Naive B cell (primary cell): ENCODE results near the gene RB1. TPM values are rescaled to one million over a fixed set of nuclear protein-coding genes. Genes with fewer than 3 reads are reported as not detected.

Source experiments
- ATAC-seq, 2 donors: fragments of 150-1000 bp; cut with Tn5 transposase; 2 replicates each; pipeline ENCODE4 v1.10.0; 2021; ENCODE audit warnings: low read depth in 2 of 2, mild to moderate bottlenecking in 2 of 2, moderate library complexity in 2 of 2
- DNase-seq: peaks from one replicate; pipeline ENCODE4 v3.0.0; 2022
- H3K27ac Mint-ChIP-seq, 6 donors: one replicate each; pipeline ENCODE4 v1.8.0; 2020 to 2022; ENCODE audit warnings: mild to moderate bottlenecking in 6 of 6, mixed read lengths in 6 of 6, moderate library complexity in 5 of 6, inconsistent platforms in 2 of 6
- H3K27me3 Mint-ChIP-seq, 3 donors: one replicate each; pipeline ENCODE4 v1.8.0; 2021 to 2022; ENCODE audit warnings: mixed read lengths in 3 of 3, mild to moderate bottlenecking in 1 of 3
- H3K36me3 Mint-ChIP-seq, 2 donors: one replicate each; pipeline ENCODE4 v1.8.0; 2020 to 2022; ENCODE audit warnings: mixed read lengths in 2 of 2, inconsistent platforms in 1 of 2, mild to moderate bottlenecking in 1 of 2
- H3K4me1 Mint-ChIP-seq, 3 donors: one replicate each; pipeline ENCODE4 v1.8.0; 2020 to 2022; ENCODE audit warnings: mixed read lengths in 3 of 3, inconsistent platforms in 1 of 3, mild to moderate bottlenecking in 1 of 3, moderate library complexity in 1 of 3
- H3K4me3 Mint-ChIP-seq, 8 donors: one replicate each; pipeline ENCODE4 v1.8.0; 2020 to 2022; ENCODE audit warnings: mild to moderate bottlenecking in 8 of 8, mixed read lengths in 8 of 8, moderate library complexity in 8 of 8, inconsistent platforms in 2 of 8
- H3K9me3 Mint-ChIP-seq, 7 donors: one replicate each; pipeline ENCODE4 v1.8.0; 2020 to 2022; ENCODE audit warnings: mixed read lengths in 7 of 7, mild to moderate bottlenecking in 5 of 7, inconsistent platforms in 2 of 7, moderate library complexity in 1 of 7
- polyA plus RNA-seq, 6 donors: library from polyadenylated mRNA; unstranded; fragments of 300-500 nt; fragmentation: Illumina TruSeq; gene quantifications; one replicate each; pipeline ENCODE4 v1.2.3, GENCODE V29; 2021; ENCODE audit warnings: low read depth in 6 of 6

The RB1 gene
- polyA plus RNA-seq, 6 donors from 2014 or later = 68.0 to 99.7 (median 80.5) TPM

GRCh38 chr13:48527955-48528354 is 224.4 kb downstream of the RB1 start:
- no peak for ATAC-seq
- Mint-ChIP-seq H3K4me3 (no peak overlapping the region), H3K36me3 (no peaks in the 10 kb centered on the region), H3K4me1 (peaks cover 11 to 22% (median 17%) of the 10 kb centered on the region in 3 donors), H3K27me3 (peaks cover 0 to 24% (median 6%) of the 10 kb centered on the region in 3 donors), H3K9me3 (no peaks in the 10 kb centered on the region), H3K27ac (no peak overlapping the region)
- no peak for DNase-seq

GRCh38 chr13:48528720-48529119 is 225.2 kb downstream of the RB1 start:
- Mint-ChIP-seq H3K27ac (no peak overlapping the region), H3K4me3 (no peak overlapping the region), H3K9me3 (no peaks in the 10 kb centered on the region), H3K27me3 (peaks cover 0 to 22% (median 6%) of the 10 kb centered on the region in 3 donors), H3K4me1 (peaks cover 11 to 29% (median 22%) of the 10 kb centered on the region in 3 donors), H3K36me3 (no peaks in the 10 kb centered on the region)
- DNase-seq (no peak), ATAC-seq (no peak)

DNA sequence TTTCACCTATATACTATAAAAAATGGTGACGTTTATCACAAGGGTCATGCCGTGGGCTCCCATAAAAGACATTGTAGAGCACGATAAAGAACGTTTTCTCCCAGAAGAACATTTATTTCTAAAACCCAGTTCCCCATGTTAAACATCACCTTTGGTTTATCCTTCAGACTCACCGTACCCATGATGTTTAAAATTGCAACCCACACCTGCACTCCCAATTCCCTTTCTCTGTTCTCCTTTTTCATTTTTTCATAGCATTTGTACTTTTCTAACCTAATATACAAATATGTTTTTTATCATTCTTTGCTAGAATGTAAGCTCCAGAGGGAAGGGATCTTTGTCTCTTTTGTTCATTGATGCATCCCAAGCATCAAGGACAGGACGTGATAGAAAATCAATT is 227.3 kb downstream of the RB1 start:
- ATAC-seq (no peak), DNase-seq (no peak)
- Mint-ChIP-seq H3K36me3 (peaks cover 0 to 4% of the 10 kb centered on the region in 2 donors), H3K27ac (peak overlapping the region in 1 of 6 donors; percentile 20), H3K4me3 (peak overlapping the region in 4 of 8 donors; percentile 34 to 98 (median 92)), H3K4me1 (peaks cover 11 to 33% (median 22%) of the 10 kb centered on the region in 3 donors), H3K27me3 (peaks cover 5 to 24% (median 6%) of the 10 kb centered on the region in 3 donors), H3K9me3 (peaks cover 0 to 3% (median 0%) of the 10 kb centered on the region in 7 donors)

Other genes with a start within 250 kb of the RB1 start
- 100 to 1,000 TPM in 1 of 6 donors, 10 to 100 TPM in 5; 73.7 to 134 (median 78.6) TPM for gene MED4, start 208.6 kb upstream of the RB1 start, polyA plus RNA-seq
- 100 to 1,000 TPM; 633 to 911 (median 766) TPM for gene ITM2B, start 70.5 kb upstream of the RB1 start, polyA plus RNA-seq
- 1 to 10 TPM; 1.2 to 4.6 (median 2.7) TPM for gene LPAR6, start 109.4 kb downstream of the RB1 start, polyA plus RNA-seq
- gene RCBTB2, start 229.3 kb downstream of the RB1 start, polyA plus RNA-seq = 1 to 10 TPM in 5 of 6 donors, not detected in 1; 2.0 to 4.2 (median 2.1) TPM